Thoracic aorta (tissue), 2 donors: Measurements from ENCODE around the gene ATXN7L1. TPM values are rescaled to one million over a fixed set of nuclear protein-coding genes. Genes with fewer than 3 reads are reported as not detected.
"Not testable (repeated sequence)": the region's sequence is repeated elsewhere in the genome, so short reads cannot be mapped to it uniquely, and the experiment has no call there.

ENCODE experiments used
- ATAC-seq: fragments of 150-250 bp; one replicate; pipeline ENCODE4 v1.8.0; 2017; ENCODE audit warnings: low read depth; ENCODE audit not compliant: insufficient number of reproducible peaks, low FRiP score
- DNase-seq: peaks from one replicate; pipeline ENCODE4 v3.0.0-alpha.2; 2020; ENCODE audit warnings: low spot score
- H3K27ac ChIP-seq, 2 donors: fragments of 200-600 bp; sonication (generic); 1 replicate in 1 of 2; 2 replicates in 1 of 2; pipeline ENCODE4 v1.5.1; 2016; ENCODE audit warnings: mild to moderate bottlenecking in 2 of 2, moderate library complexity in 2 of 2
- H3K27me3 ChIP-seq: fragments of 200-600 bp; sonication (generic); replicated peaks from 2 replicates; pipeline ENCODE4 v1.6.0; 2016; ENCODE audit warnings: mild to moderate bottlenecking; ENCODE audit not compliant: insufficient read depth
- H3K36me3 ChIP-seq: fragments of 200-600 bp; sonication (generic); one replicate; pipeline ENCODE4 v1.5.1; 2016
- H3K4me1 ChIP-seq, 2 donors: fragments of 200-600 bp; sonication (generic); 1 replicate in 1 of 2; 2 replicates in 1 of 2; pipeline versions ENCODE4 v1.5.1 to v1.6.0; 2016; ENCODE audit warnings: low read depth in 2 of 2, mild to moderate bottlenecking in 1 of 2; ENCODE audit not compliant: control insufficient read depth in 1 of 2
- H3K4me3 ChIP-seq: fragments of 200-600 bp; sonication (generic); 2 replicates; pipeline ENCODE4 v1.5.1; 2016; ENCODE audit warnings: mild to moderate bottlenecking
- H3K9me3 ChIP-seq: fragments of 200-600 bp; sonication (generic); 2 replicates; pipeline ENCODE4 v1.5.1; 2016
- total RNA-seq, 2 donors: library from RNA; depleted of rRNA; stranded (reverse); fragments of >200 nt; gene quantifications; one replicate each; pipeline versions ENCODE4 v1.1.0 to v1.2.3, GENCODE V29; 2016
- TF ChIP-seq, protein P1 (sequence below): fragments of 200-600 bp; sonication (generic); IDR thresholded peaks from one replicate; pipeline ENCODE4 v1.5.1; 2019; ENCODE audit warnings: antibody characterized with exemption

The ATXN7L1 gene
- total RNA-seq, 2 donors from 2014 or later = 11.6 to 13.4 TPM

DNA sequence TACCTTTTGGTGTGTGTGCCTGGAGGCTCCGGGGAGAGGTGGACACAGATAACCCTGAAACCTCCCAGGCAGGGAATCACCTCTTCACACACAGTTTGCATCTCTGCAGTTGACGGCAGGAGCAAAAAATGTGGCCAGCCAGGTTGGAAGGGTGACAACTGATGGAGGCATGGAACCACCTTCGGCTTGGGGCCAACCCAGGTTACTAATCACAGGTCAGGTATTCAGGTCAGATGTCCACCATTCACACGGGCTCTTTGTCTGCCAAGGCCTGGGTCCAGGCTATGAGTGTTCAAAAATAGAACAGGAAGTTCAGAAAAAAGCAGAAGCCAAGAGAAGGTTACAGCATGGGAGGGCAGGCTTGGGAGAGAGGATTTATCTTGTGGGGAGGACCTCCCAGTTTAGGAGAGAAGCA is 157.9 kb downstream of the ATXN7L1 start:
- no peaks in the 10 kb centered on the region for H3K27me3 ChIP-seq
- TF ChIP-seq, protein P1, sequence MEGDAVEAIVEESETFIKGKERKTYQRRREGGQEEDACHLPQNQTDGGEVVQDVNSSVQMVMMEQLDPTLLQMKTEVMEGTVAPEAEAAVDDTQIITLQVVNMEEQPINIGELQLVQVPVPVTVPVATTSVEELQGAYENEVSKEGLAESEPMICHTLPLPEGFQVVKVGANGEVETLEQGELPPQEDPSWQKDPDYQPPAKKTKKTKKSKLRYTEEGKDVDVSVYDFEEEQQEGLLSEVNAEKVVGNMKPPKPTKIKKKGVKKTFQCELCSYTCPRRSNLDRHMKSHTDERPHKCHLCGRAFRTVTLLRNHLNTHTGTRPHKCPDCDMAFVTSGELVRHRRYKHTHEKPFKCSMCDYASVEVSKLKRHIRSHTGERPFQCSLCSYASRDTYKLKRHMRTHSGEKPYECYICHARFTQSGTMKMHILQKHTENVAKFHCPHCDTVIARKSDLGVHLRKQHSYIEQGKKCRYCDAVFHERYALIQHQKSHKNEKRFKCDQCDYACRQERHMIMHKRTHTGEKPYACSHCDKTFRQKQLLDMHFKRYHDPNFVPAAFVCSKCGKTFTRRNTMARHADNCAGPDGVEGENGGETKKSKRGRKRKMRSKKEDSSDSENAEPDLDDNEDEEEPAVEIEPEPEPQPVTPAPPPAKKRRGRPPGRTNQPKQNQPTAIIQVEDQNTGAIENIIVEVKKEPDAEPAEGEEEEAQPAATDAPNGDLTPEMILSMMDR = no peak
- no peaks in the 10 kb centered on the region for H3K36me3 ChIP-seq
- no peak overlapping the region for H3K27ac ChIP-seq
- H3K9me3 ChIP-seq = no peaks in the 10 kb centered on the region
- ATAC-seq = no peak
- no peak for DNase-seq
- peaks cover 0 to 3% of the 10 kb centered on the region in 2 donors for H3K4me1 ChIP-seq
- H3K4me3 ChIP-seq = no peak overlapping the region

DNA sequence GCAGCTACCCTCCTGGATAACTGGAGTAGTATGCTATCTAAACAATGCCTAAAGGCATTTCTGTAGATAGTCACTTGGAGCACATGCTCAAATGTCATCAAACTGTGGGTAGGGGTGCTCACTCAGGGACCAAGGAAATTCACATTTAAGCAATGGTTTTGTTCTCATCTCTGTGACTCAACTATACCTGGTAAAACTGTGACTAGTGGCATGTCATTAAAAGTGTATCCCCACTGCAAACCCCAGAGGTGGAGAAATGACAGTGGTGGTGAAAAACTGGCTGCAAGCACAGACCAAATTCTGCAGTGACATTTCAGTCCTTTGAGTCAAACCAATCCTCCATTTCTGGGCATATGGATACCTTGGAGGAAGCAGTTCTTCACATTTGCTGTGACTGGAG is 160.9 kb downstream of the ATXN7L1 start:
- TF ChIP-seq, protein P1 = no peak
- DNase-seq (no peak), ATAC-seq (no peak)
- H3K36me3 ChIP-seq = no peaks in the 10 kb centered on the region
- no peaks in the 10 kb centered on the region for H3K27me3 ChIP-seq
- H3K4me1 ChIP-seq = peaks cover 0 to 3% of the 10 kb centered on the region in 2 donors
- no peak overlapping the region for H3K4me3 ChIP-seq
- H3K9me3 ChIP-seq = peaks cover 2% of the 10 kb centered on the region
- no peak overlapping the region for H3K27ac ChIP-seq

DNA sequence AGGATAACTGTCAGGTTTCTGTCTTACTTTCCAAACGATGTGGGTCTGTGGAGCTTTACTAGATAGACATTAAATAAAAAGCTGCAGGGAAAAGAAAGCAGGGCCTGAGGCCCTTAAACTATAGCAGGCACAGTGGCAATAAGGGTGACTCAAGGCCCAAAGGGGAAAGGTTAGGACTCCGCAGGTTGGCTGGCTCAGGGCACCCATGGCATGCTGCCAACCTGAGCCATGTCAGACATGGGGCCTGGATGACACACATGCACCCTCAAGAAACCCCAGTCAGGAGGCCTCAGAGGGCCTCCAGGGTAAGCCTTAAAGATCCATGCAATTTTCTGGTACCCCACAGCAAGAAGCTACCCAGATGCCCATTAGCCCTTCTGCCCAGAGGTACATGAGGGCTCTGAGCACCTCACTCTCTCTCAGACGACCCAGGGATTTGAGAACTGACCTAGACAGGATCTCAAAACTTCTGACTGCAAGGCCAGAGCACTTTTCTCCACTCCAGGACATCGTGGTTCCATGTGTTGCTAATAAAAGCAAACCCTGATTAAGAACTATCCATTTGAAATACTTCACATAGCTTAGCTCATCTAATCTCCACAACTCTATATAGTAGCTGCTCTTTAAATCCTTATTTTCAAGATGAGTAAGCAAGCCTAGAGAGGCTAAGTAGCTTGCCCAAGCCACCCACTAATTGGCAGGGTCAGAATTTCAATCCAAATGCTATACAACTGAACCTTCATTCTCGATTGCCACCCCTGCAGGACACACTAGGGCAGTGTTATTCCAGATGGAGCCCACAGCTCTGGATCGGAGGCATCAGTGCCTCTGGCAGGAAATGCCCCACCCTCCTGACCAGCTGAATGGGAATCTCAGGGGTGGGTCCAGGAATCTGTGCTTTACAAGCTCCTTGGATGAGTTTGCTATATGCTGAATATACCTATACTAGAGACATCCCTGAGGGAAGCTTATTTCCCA is 162.6 kb downstream of the ATXN7L1 start:
- no peaks in the 10 kb centered on the region for H3K27me3 ChIP-seq
- H3K4me3 ChIP-seq = no peak overlapping the region
- H3K27ac ChIP-seq = no peak overlapping the region
- H3K36me3 ChIP-seq = no peaks in the 10 kb centered on the region
- peaks cover 0 to 3% of the 10 kb centered on the region in 2 donors for H3K4me1 ChIP-seq
- TF ChIP-seq, protein P1 = no peak
- peaks cover 2% of the 10 kb centered on the region for H3K9me3 ChIP-seq
- DNase-seq (no peak), ATAC-seq (no peak)

DNA sequence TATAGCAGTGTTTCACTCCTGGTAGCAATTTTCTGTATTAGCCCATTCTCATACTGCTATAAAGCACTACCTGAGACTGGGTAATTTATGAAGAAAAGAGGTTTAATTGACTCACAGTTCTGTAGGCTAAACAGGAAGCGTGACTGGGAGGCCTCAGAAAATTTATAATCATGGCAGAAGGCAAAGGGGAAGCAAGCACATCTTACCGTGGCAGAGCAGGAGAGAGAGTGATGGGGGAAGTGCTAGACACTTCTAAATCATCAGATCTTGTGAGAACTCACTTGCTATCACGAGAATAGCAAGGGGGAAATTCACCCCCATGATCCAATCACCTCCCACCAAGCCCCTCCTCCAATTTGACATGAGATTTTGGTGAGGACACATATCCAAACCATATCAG is 163.5 kb downstream of the ATXN7L1 start:
- no peaks in the 10 kb centered on the region for H3K4me1 ChIP-seq
- H3K36me3 ChIP-seq = no peaks in the 10 kb centered on the region
- ATAC-seq (no peak), DNase-seq (no peak)
- no peak overlapping the region for H3K27ac ChIP-seq
- no peak overlapping the region for H3K4me3 ChIP-seq
- TF ChIP-seq, protein P1 = no peak
- H3K9me3 ChIP-seq = peaks cover 2% of the 10 kb centered on the region
- no peaks in the 10 kb centered on the region for H3K27me3 ChIP-seq

GRCh38 chr7:105711726-105712402 is 164.5 kb downstream of the ATXN7L1 start:
- TF ChIP-seq, protein P1 = no peak
- H3K27ac ChIP-seq = no peak overlapping the region
- H3K27me3 ChIP-seq = no peaks in the 10 kb centered on the region
- DNase-seq (no peak), ATAC-seq (no peak)
- H3K4me1 ChIP-seq = no peaks in the 10 kb centered on the region
- H3K4me3 ChIP-seq = no peak overlapping the region
- H3K9me3 ChIP-seq = peaks cover 2% of the 10 kb centered on the region
- no peaks in the 10 kb centered on the region for H3K36me3 ChIP-seq

DNA sequence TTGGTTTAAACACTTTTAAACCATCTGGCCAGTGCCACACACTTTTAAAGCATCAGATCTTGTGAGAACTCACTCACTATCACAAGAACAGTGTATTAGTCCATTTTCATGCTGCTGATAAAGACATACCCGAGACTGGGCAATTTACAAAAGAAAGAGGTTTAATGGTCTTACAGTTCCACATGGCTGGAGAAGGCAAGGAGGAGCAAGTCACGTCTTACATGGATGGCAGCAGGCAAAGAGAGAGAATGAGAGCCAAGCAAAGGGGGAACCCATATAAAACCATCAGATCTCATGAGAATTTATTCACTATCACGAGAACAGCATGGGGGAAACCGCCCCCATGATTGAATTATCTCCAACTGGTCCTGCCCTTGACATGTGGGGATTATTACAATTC is 165.7 kb downstream of the ATXN7L1 start:
- not testable (repeated sequence) for H3K27ac ChIP-seq, H3K4me1 ChIP-seq, ATAC-seq, DNase-seq, H3K4me3 ChIP-seq, H3K9me3 ChIP-seq, H3K27me3 ChIP-seq, H3K36me3 ChIP-seq
